Left ventricle myocardium inferior (tissue), 1 donor: ENCODE data around the gene SHANK3. TPM values are rescaled to one million over a fixed set of nuclear protein-coding genes. Genes with fewer than 3 reads are reported as not detected.

Experiments
- DNase-seq: peaks from one replicate; pipeline ENCODE4 v3.0.0-alpha.2; 2020
- H3K27ac ChIP-seq: fragments of 200-600 bp; replicated peaks from 2 replicates; pipeline ENCODE4 v1.8.0; 2021
- H3K27me3 ChIP-seq: fragments of 200-600 bp; 2 replicates; pipeline ENCODE4 v1.8.0; 2021; ENCODE audit warnings: low read depth
- H3K36me3 ChIP-seq: fragments of 200-600 bp; 2 replicates; pipeline ENCODE4 v1.8.0; 2021
- H3K4me1 ChIP-seq: fragments of 200-600 bp; 2 replicates; pipeline ENCODE4 v1.8.0; 2021
- H3K4me3 ChIP-seq: fragments of 200-600 bp; 2 replicates; pipeline ENCODE4 v1.8.0; 2021; ENCODE audit warnings: mild to moderate bottlenecking, moderate library complexity
- H3K9me3 ChIP-seq: fragments of 200-600 bp; replicated peaks from 2 replicates; pipeline ENCODE4 v1.8.0; 2021
- CTCF ChIP-seq: fragments of 200-600 bp; IDR thresholded peaks from 2 replicates; pipeline ENCODE4 v1.8.0; 2021; ENCODE audit warnings: antibody characterized with exemption, mild to moderate bottlenecking, borderline replicate concordance
- intact Hi-C: fragments of 100-400 bp; cut with micrococcal nuclease; formaldehyde crosslinking; loops from one replicate; pipeline ENCODE4 v1.11.0; 2022
- total RNA-seq: library from RNA; stranded (reverse); fragmentation: NEBNext Ultra II Directional; extraction: Animal tissue kit (Norgen Biotek cat#: 25700); gene quantifications from one replicate; pipeline ENCODE4 v1.2.1, GENCODE V29; 2021
- donor health status: DM: no; HTN: yes; CAD: no; lungs with severe emphysema.

Gene SHANK3
- total RNA-seq, 1 donor from 2014 or later, result 23.1 TPM

- no peak for TF ChIP-seq CTCF
- Histone ChIP-seq H3K4me3 (no peak overlapping the region), H3K4me1 (peaks cover 57% of the 10 kb centered on the region), H3K36me3 (peaks cover 44% of the 10 kb centered on the region), H3K27ac (peak overlapping the region; percentile 46), H3K27me3 (no peaks in the 10 kb centered on the region), H3K9me3 (no peaks in the 10 kb centered on the region)
- peak; percentile 13 for DNase-seq
- intact Hi-C loops, result no loop called here
Observed at GRCh38 chr22:50705851-50706351, 33.3 kb downstream of the SHANK3 start.

- no peak for TF ChIP-seq CTCF
- no peaks in the 10 kb centered on the region for H3K27me3 ChIP-seq
- no peak overlapping the region for H3K27ac ChIP-seq
- no peaks in the 10 kb centered on the region for H3K9me3 ChIP-seq
- H3K36me3 ChIP-seq, result peaks cover 44% of the 10 kb centered on the region
- H3K4me1 ChIP-seq, result peaks cover 57% of the 10 kb centered on the region
- intact Hi-C loops, result no loop called here
- peak; percentile 5 for DNase-seq
- H3K4me3 ChIP-seq, result no peak overlapping the region
Observed at GRCh38 chr22:50706481-50707125, 34.0 kb downstream of the SHANK3 start.

- Histone ChIP-seq H3K4me3 (no peak overlapping the region), H3K27me3 (no peaks in the 10 kb centered on the region), H3K27ac (no peak overlapping the region), H3K36me3 (peaks cover 32% of the 10 kb centered on the region), H3K4me1 (peaks cover 63% of the 10 kb centered on the region), H3K9me3 (no peaks in the 10 kb centered on the region)
- TF ChIP-seq CTCF, result no peak
- intact Hi-C loops, result no loop called here
- no peak for DNase-seq
Observed at GRCh38 chr22:50708474-50708873, 35.9 kb downstream of the SHANK3 start.

- H3K27ac ChIP-seq, result no peak overlapping the region
- H3K9me3 ChIP-seq, result no peaks in the 10 kb centered on the region
- peaks cover 63% of the 10 kb centered on the region for H3K4me1 ChIP-seq
- TF ChIP-seq CTCF, result no peak
- H3K4me3 ChIP-seq, result no peak overlapping the region
- DNase-seq, result no peak
- intact Hi-C loops, result no loop called here
- peaks cover 27% of the 10 kb centered on the region for H3K36me3 ChIP-seq
- no peaks in the 10 kb centered on the region for H3K27me3 ChIP-seq
Observed at GRCh38 chr22:50708996-50709395, 36.4 kb downstream of the SHANK3 start.

GRCh38 chr22:50710221-50710620 lies 37.6 kb downstream of the SHANK3 start:
- intact Hi-C loops, result no loop called here

More at GRCh38 chr22:50710221-50710620, 37.6 kb downstream of the SHANK3 start:
- Histone ChIP-seq H3K4me1 (peaks cover 63% of the 10 kb centered on the region), H3K27me3 (no peaks in the 10 kb centered on the region), H3K9me3 (no peaks in the 10 kb centered on the region), H3K27ac (peak overlapping the region; percentile 76), H3K36me3 (peaks cover 16% of the 10 kb centered on the region), H3K4me3 (no peak overlapping the region)
- DNase-seq, result peak; percentile 9
- TF ChIP-seq CTCF, result no peak
